A172 (cell line): Measurements from ENCODE around the gene PHF13. TPM values are rescaled to one million over a fixed set of nuclear protein-coding genes. Genes with fewer than 3 reads are reported as not detected.
"Not testable (repeated sequence)": the region's sequence is repeated elsewhere in the genome, so short reads cannot be mapped to it uniquely, and the experiment has no call there.

Experiments
- DNase-seq: peaks from one replicate; pipeline ENCODE4 v3.0.0-alpha.2; 2015; ENCODE audit warnings: low spot score
- total RNA-seq: library from RNA; depleted of rRNA; stranded (reverse); fragments of >200 nt; shearing (Covaris generic); gene quantifications from 2 replicates; pipeline ENCODE4 v1.2.3, GENCODE V29; 2014

Gene PHF13
- total RNA-seq, 1 experiment from 2014 or later = 8.4 TPM

DNA sequence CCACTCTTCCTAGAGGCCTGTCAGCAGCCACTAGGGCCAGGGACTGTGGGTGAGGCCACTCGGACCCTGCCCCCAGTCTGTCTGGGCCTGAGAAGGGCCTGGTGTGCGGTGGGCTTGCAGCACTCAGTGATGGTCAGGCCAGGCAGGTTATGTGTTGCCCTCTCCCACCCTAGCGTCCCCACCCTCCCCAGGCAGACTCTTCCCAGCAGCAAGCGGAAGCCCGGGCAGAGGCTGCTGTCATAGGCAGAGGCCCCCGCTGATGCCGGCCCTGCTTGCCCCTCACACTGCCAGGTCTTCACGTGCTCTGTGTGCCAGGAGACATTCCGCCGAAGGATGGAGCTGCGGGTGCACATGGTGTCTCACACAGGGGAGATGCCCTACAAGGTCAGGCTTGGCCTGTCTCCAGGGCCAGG is 27.1 kb upstream of the PHF13 start:
- no peak for DNase-seq

- no peak for DNase-seq
Measured at GRCh38 chr1:6587261-6588005, 26.1 kb upstream of the PHF13 start.

DNA sequence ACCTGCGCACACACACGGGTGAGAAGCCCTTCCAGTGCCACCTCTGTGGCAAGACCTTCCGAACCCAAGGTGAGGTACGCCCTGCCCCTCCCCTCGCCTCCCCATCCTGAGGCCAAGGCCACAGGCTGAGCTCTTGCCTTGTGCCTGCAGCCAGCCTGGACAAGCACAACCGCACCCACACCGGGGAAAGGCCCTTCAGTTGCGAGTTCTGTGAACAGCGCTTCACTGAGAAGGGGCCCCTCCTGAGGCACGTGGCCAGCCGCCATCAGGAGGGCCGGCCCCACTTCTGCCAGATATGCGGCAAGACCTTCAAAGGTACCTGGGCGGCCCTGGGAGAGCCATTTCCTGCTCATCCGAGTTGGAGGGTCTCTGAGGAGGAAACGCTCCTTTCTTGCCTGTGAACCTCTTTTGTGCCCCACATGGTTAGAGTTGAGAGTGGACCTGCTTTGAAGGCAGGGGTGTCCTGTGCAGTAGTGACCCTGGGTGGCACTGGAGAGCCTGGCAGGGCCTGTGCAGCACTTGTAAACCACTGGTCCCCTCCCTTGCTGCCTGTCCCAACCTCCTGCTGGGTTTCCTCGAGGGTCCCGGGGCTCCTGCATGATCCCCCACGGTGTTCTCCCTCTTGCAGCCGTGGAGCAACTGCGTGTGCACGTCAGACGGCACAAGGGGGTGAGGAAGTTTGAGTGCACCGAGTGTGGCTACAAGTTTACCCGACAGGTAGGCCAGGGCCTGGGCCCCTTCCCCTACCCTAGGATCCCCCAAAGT is 25.2 kb upstream of the PHF13 start:
- no peak for DNase-seq

DNA sequence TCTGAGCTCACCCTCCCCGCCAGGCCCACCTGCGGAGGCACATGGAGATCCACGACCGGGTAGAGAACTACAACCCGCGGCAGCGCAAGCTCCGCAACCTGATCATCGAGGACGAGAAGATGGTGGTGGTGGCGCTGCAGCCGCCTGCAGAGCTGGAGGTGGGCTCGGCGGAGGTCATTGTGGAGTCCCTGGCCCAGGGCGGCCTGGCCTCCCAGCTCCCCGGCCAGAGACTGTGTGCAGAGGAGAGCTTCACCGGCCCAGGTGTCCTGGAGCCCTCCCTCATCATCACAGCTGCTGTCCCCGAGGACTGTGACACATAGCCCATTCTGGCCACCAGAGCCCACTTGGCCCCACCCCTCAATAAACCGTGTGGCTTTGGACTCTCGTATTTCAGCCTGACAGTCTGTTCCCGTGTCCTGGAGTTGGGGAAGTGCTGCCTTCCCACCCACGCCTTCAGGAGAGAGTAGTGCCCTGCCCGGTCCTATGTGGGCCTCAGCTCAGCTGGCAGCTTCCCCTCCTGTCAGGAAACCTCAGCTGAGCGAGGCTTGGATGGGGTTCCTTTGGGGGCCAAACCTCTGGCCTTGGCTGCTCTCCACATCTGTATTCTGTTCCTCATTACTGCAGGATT is 24.5 kb upstream of the PHF13 start:
- no peak for DNase-seq

DNA sequence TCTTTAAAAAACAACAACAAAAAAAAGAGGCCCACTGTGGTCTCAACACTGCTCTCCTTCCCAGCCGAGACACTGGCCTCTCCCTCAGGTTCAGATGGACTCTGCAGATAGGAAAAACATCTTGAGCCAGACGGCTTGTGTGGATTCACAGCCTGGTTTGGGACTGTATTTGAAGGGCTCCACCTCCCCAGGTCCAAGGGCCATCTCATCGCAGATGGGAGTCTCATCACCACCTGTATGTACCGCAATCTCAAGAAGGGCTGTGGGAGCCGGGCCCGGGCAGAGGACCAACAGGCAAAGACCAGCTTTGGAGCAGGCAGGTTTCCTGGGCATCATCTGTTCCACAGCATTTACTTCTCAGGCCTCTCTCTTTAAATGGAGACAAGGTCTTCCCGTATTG is 23.5 kb upstream of the PHF13 start:
- no peak for DNase-seq

DNA sequence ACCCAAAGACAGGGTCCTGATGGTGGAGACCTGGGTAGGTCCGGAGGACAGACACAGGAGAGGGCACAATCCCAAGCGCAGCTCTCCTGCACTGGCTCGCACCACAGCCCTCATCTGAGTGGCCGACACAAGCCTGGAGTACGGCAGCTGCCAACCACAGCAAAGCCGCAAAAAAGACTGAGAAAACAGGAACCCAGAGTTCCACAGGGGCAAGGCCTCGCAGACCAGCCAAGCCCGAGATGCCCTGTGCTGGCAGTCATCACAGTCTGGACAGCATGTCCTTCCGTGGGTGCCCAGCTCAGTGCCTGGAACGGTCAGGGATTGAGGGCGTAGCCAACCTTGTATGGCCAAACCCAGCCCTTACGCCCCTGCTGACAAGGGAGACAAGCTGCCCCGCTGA is 22.3 kb upstream of the PHF13 start:
- no peak for DNase-seq

DNA sequence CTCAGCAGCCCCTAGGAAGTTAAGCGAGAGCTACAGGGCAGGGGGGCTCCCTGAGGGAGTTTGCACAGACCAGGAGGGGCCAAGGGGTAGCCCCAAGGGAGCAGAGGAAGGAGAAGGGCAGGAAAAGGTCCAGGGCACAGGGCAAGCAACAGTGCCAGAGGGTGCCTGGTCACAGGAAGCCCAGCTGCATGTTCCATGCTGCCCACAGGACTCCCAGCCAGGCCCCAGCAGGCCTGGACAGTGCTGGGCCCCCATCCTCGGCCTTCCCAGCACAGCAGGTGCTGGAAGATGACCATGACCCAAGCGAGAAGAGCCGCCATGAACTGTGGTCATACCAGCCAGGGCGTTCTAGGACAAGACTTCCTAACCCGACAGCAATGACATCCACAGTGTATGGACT is 21.9 kb upstream of the PHF13 start:
- no peak for DNase-seq

GRCh38 chr1:6592441-6592840 is 21.1 kb upstream of the PHF13 start:
- no peak for DNase-seq

DNA sequence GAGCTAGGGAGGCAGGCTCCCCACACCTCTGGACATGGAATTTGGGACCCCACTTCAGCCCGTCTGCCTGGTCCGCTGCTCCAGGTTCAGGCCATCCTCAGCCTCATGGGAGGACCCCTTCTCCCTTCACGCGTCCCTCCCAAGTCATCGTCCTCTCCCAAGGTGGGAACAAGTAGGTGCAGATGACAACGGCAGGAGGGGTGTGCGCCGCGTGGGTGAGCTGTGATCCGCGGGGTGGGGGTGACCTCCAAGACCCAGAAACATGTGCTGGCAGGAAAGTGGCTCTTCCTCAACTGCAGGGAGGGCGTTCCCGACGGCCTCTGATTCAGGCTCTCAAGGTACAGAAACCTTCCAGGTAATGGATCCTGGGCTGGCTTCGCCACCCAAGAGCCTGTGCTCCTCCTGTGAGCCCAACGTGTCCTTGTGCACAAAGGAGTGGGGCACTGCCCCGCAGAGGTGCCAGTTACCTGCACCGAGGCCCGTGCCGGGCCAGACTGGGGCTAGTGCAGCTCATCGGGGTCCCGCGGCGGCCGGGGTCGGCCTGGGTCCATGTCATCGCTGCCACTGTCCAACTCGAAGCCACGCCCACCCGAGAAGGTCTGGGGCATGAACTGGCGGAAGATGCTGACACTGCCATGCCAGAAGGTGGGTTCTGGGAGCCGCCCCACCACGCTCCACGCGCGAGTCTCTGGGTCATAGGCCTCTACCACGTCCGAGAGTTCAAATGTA is 20.5 kb upstream of the PHF13 start:
- DNase-seq = no peak

DNA sequence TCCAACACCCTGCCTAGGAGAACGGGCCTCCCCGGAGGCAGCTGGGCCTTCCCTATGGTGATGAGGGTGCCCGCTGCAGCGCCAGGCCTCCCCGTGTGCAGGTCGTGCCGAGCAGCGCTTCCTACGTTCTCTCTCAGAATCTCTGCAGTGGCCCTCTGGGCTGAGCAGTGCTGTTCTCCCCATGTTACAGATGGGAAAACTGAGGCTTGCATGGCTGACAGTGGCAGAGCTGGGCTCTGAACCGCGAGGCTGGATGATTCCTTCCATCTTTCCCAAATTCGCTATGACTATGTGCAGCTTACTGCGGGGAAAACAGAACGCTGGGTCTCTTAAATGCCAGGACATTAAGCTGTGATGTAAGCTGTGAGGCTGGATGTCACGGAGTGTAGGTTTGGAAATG is 19.7 kb upstream of the PHF13 start:
- no peak for DNase-seq

DNA sequence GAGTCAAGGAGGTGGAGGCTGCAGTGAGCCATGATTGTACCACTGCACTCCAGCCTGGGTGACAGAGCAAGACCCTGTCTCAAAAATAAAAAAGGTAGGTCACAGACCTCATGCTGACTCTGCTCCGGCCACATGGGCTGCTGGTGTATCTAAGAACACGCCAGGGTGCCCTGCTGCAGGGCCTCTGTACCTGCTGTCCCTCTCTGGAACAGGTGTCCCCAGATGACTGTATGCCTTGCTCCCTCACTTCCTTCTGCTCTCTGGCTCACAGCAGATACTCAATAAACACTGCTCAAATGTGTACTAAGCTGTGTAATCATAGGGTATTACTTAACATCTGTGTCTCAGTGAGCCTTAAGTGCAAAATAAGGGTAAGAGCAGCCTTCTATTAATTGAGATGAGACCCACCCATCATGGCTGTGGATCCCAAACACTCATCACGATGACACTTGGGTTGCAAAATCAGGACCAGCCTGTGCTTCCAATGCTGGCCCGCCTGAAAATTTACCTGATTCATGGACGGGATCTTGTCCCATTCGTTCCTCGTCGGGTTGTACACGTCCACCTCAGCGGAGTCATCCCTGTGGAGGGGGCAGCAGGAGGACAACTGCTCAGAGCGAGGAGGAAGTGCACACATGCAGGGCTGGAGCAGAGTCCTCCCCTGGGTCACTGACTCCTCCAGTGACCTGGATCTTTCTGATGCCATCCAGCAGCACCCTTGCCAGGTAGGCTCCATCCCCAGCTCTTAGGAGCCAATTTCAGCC is 18.4 kb upstream of the PHF13 start:
- DNase-seq = no peak

DNA sequence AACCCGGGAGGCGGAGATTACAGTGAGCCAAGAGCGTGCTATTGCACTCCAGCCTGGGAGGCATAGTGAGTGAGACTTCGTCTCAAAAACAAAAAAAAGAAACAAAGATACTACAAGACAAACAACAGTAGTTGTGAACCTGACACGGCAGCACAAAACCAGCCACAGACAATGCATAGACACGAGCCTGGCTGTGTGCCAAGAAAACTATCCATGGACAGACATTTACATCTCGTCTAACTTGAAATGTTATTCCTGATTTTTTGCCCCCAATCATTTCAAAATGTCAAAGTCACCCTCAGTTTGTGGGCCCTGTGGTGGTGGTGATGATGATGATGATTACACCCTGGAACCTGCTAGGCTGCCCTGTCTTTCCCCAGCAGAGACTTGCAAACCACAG is 17.2 kb upstream of the PHF13 start:
- DNase-seq = no peak

- no peak for DNase-seq
Measured at GRCh38 chr1:6596886-6597776, 16.4 kb upstream of the PHF13 start.

DNA sequence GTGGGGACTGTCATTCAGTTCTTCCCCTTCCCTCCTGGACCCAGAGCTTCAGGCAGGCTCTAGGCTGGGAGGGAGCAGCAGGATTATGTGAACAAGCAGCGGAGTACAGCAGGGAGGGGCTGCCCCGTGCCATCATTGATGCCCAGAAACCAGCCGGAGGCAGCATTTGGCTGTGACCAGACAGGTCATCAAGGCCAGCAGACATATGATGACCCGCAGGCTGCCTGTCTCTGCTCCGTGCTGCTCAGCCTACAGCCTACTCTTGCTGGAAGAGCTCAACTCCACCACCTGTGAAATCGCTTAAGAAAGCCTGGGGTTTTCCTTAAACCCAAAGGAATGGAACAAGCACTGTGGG is 15.8 kb upstream of the PHF13 start:
- DNase-seq = no peak

GRCh38 chr1:6599141-6599975 is 14.2 kb upstream of the PHF13 start:
- no peak for DNase-seq

DNA sequence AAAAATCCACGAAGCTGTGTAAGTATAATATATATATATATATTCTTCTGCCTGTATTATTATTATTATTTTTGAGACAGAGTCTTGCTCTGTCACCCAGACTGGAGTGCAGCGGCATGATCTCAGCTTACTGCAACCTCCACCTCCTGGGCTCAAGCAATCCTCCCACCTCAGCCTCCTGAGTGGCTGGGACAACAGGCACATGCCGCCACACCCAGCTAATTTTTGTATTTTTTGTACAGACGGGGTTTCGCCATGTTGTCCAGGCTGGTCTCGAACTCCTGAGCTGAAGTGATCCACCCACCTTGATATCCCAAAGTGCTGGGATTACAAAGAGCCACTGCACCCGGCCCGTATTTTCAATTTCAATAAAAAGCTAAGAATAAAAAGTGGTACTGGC is 13.5 kb upstream of the PHF13 start:
- not testable (repeated sequence) for DNase-seq

- DNase-seq = no peak
Measured at GRCh38 chr1:6600410-6601048, 13.0 kb upstream of the PHF13 start.

- peak; percentile 83 for DNase-seq
Measured at GRCh38 chr1:6601049-6601922, 12.2 kb upstream of the PHF13 start.
